H9 (cell line): ENCODE measurements around the gene ADAT3. TPM values are rescaled to one million over a fixed set of nuclear protein-coding genes. Genes with fewer than 3 reads are reported as not detected.

Experiments used
- DNase-seq: peaks from one replicate; pipeline ENCODE4 v3.0.0-alpha.2; 2017
- H2AFZ ChIP-seq: one replicate; pipeline ENCODE4 v1.6.1; 2013; ENCODE audit warnings: mild to moderate bottlenecking, low read length, control low read depth, moderate library complexity
- H2AK5ac ChIP-seq: 2 replicates; pipeline ENCODE4 v1.6.1; 2013; ENCODE audit warnings: low read length, control low read depth, mixed read lengths; ENCODE audit not compliant: insufficient read length
- H2BK120ac ChIP-seq: one replicate; pipeline ENCODE4 v1.6.1; 2013; ENCODE audit warnings: low read depth, mild to moderate bottlenecking, low read length, control low read depth, inconsistent platforms; ENCODE audit not compliant: poor library complexity, severe bottlenecking
- H2BK12ac ChIP-seq: 2 replicates; pipeline ENCODE4 v1.6.1; 2013; ENCODE audit warnings: low read length, control low read depth, mixed read lengths, low read depth; ENCODE audit not compliant: insufficient read length
- H2BK15ac ChIP-seq: 2 replicates; pipeline ENCODE4 v1.6.1; 2013; ENCODE audit warnings: low read depth, low read length, control low read depth
- H2BK20ac ChIP-seq: one replicate; pipeline ENCODE4 v1.6.1; 2013; ENCODE audit warnings: low read depth, mild to moderate bottlenecking, low read length, control low read depth, inconsistent platforms; ENCODE audit not compliant: poor library complexity, severe bottlenecking
- H2BK5ac ChIP-seq: 2 replicates; pipeline ENCODE4 v1.6.1; 2013; ENCODE audit warnings: low read length, control low read depth, mixed read lengths; ENCODE audit not compliant: insufficient read length
- H3K14ac ChIP-seq: 2 replicates; pipeline ENCODE4 v1.6.1; 2013; ENCODE audit warnings: low read length, control low read depth; ENCODE audit not compliant: insufficient read depth
- H3K18ac ChIP-seq: 2 replicates; pipeline ENCODE4 v1.6.1; 2013; ENCODE audit warnings: low read depth, mild to moderate bottlenecking, mixed read lengths, low read length, control low read depth; ENCODE audit not compliant: insufficient read length
- H3K23ac ChIP-seq: 2 replicates; pipeline ENCODE4 v1.6.1; 2013; ENCODE audit warnings: low read length, control low read depth, mixed read lengths, low read depth; ENCODE audit not compliant: insufficient read length
- H3K23me2 ChIP-seq: 2 replicates; pipeline ENCODE4 v1.6.1; 2013; ENCODE audit warnings: low read depth, mild to moderate bottlenecking, mixed read lengths, low read length, control low read depth; ENCODE audit not compliant: insufficient read length, poor library complexity, severe bottlenecking
- H3K27ac ChIP-seq: 2 replicates; pipeline ENCODE4 v1.5.1; 2013; ENCODE audit warnings: low read length, control low read depth, mixed read lengths, low read depth; ENCODE audit not compliant: insufficient read length
- H3K27me3 ChIP-seq: 2 replicates; pipeline ENCODE4 v1.6.1; 2013; ENCODE audit warnings: low read length, control low read depth, inconsistent platforms; ENCODE audit not compliant: insufficient read depth
- H3K4ac ChIP-seq: 2 replicates; pipeline ENCODE4 v1.6.1; 2013; ENCODE audit warnings: low read depth, mild to moderate bottlenecking, control low read depth, inconsistent platforms, low read length, moderate library complexity
- H3K4me1 ChIP-seq: 2 replicates; pipeline ENCODE4 v1.6.1; 2013; ENCODE audit warnings: low read length, control low read depth, inconsistent platforms; ENCODE audit not compliant: insufficient read depth
- H3K4me2 ChIP-seq: 2 replicates; pipeline ENCODE4 v1.6.1; 2013; ENCODE audit warnings: low read length, control low read depth, mixed read lengths; ENCODE audit not compliant: insufficient read length, insufficient read depth
- H3K56ac ChIP-seq: 2 replicates; pipeline ENCODE4 v1.6.1; 2013; ENCODE audit warnings: low read depth, mild to moderate bottlenecking, mixed read lengths, low read length, control low read depth; ENCODE audit not compliant: insufficient read length
- H3K79me1 ChIP-seq: 2 replicates; pipeline ENCODE4 v1.6.1; 2013; ENCODE audit warnings: low read depth, mild to moderate bottlenecking, moderate library complexity, low read length, control low read depth, inconsistent platforms; ENCODE audit not compliant: insufficient read depth, poor library complexity, severe bottlenecking
- H3K79me2 ChIP-seq: 2 replicates; pipeline ENCODE4 v1.6.1; 2013; ENCODE audit warnings: low read length, control low read depth, inconsistent platforms; ENCODE audit not compliant: insufficient read depth
- H3K9ac ChIP-seq: 2 replicates; pipeline ENCODE4 v1.6.1; 2013; ENCODE audit warnings: low read length, control low read depth, mixed read lengths; ENCODE audit not compliant: insufficient read length; ENCODE audit errors: extremely low read depth
- H3K9me3 ChIP-seq: one replicate; pipeline ENCODE4 v1.6.1; 2013; ENCODE audit warnings: low read depth, low read length, inconsistent platforms; ENCODE audit not compliant: control insufficient read depth
- H3T11ph ChIP-seq: one replicate; pipeline ENCODE4 v1.6.1; 2013; ENCODE audit warnings: mild to moderate bottlenecking, low read length, control low read depth, inconsistent platforms
- H4K20me1 ChIP-seq: one replicate; pipeline ENCODE4 v1.6.1; 2013; ENCODE audit not compliant: control insufficient read depth, insufficient read length, insufficient read depth
- H4K5ac ChIP-seq: 2 replicates; pipeline ENCODE4 v1.6.1; 2013; ENCODE audit warnings: low read depth, mild to moderate bottlenecking, mixed read lengths, low read length, control low read depth; ENCODE audit not compliant: insufficient read length
- H4K8ac ChIP-seq: replicated peaks from 2 replicates; pipeline ENCODE4 v1.6.1; 2013; ENCODE audit warnings: low read length, control low read depth, mixed read lengths, low read depth; ENCODE audit not compliant: insufficient read length
- H4K91ac ChIP-seq: 2 replicates; pipeline ENCODE4 v1.6.1; 2013; ENCODE audit warnings: low read depth, mild to moderate bottlenecking, moderate library complexity, mixed read lengths, low read length, control low read depth; ENCODE audit not compliant: insufficient read length
- H3K27ac Mint-ChIP-seq, 3 experiments: 2 replicates in 2 of 3; 3 replicates in 1 of 3; pipeline ENCODE4 v1.8.0; 2020 to 2021; ENCODE audit warnings: mixed read lengths in 3 of 3, mild to moderate bottlenecking in 1 of 3, moderate library complexity in 1 of 3
- H3K27me3 Mint-ChIP-seq: 2 replicates; pipeline ENCODE4 v1.8.0; 2021; ENCODE audit warnings: low read depth, mild to moderate bottlenecking, moderate library complexity, mixed read lengths
- H3K36me3 Mint-ChIP-seq, 3 experiments: 2 replicates in 2 of 3; 3 replicates in 1 of 3; pipeline ENCODE4 v1.8.0; 2020 to 2021; ENCODE audit warnings: low read depth in 3 of 3, mixed read lengths in 3 of 3; ENCODE audit not compliant: insufficient read depth in 1 of 3
- H3K4me1 Mint-ChIP-seq, 2 experiments: 2 replicates each; pipeline ENCODE4 v1.8.0; 2020; ENCODE audit warnings: mixed read lengths in 2 of 2
- H3K4me3 Mint-ChIP-seq, 2 experiments: 2 replicates in 1 of 2; 3 replicates in 1 of 2; pipeline ENCODE4 v1.8.0; 2020 to 2021; ENCODE audit warnings: mild to moderate bottlenecking in 2 of 2, mixed read lengths in 2 of 2, moderate library complexity in 1 of 2
- H3K9me3 Mint-ChIP-seq, 2 experiments: 2 replicates in 1 of 2; 3 replicates in 1 of 2; pipeline ENCODE4 v1.8.0; 2020; ENCODE audit warnings: mild to moderate bottlenecking in 2 of 2, mixed read lengths in 2 of 2, moderate library complexity in 1 of 2
- CTCF ChIP-seq: fragments of 200-600 bp; sonication (generic); conservative IDR thresholded peaks from 3 replicates; pipeline ENCODE4 v1.8.0; 2021; ENCODE audit warnings: antibody characterized with exemption, mild to moderate bottlenecking
- WGBS: extraction: QIAGEN DNeasy Blood & Tissue Kit; methylation state at CpG from one replicate; pipeline ENCODE4 v1.1.7; 2013; ENCODE audit warnings: missing lambda C conversion rate, low lambda C conversion rate, mixed read lengths; ENCODE audit not compliant: insufficient read length; ENCODE audit errors: extremely low coverage; 5-methylcytosine and 5-hydroxymethylcytosine counted together
- total RNA-seq: library from RNA; stranded (reverse); gene quantifications from 2 replicates; pipeline ENCODE4 v1.2.1, GENCODE V29; 2021

The ADAT3 gene
- total RNA-seq, 1 experiment from 2014 or later, result 12.2 TPM

GRCh38 chr19:1864480-1865171 is 40.6 kb upstream of the ADAT3 start:
- H3K4ac ChIP-seq, result no peak overlapping the region; the same call in 1 of the 2 replicates
- H2BK20ac ChIP-seq, result no peak overlapping the region
- H2BK5ac ChIP-seq, result no peak overlapping the region
- H3K27ac ChIP-seq, result no peak overlapping the region
- H2AFZ ChIP-seq, result no peak overlapping the region
- no peak overlapping the region for H2BK12ac ChIP-seq
- no peaks in the 10 kb centered on the region for H3K9me3 ChIP-seq
- peak overlapping the region; percentile 70 to 83 for H3K4me3 Mint-ChIP-seq
- H4K8ac ChIP-seq, result no peak overlapping the region
- peak overlapping the region; percentile 31 for H3K4me2 ChIP-seq
- TF ChIP-seq CTCF, result peak; percentile 87
- H3K18ac ChIP-seq, result peak overlapping the region; percentile 79
- peaks cover 3% of the 10 kb centered on the region for H3K79me1 ChIP-seq
- H2BK15ac ChIP-seq, result no peak overlapping the region
- H3K27ac Mint-ChIP-seq, result peak overlapping the region in 2 of 3 experiments; percentile 85 to 87; a peak in 4 of 7 replicates
- H3K56ac ChIP-seq, result no peak overlapping the region
- H3K23me2 ChIP-seq, result peaks cover 14% of the 10 kb centered on the region
- no peak overlapping the region for H2AK5ac ChIP-seq
- no peak overlapping the region for H4K5ac ChIP-seq
- peak overlapping the region; percentile 92 for H3K14ac ChIP-seq
- H3K4me1 ChIP-seq, result no peaks in the 10 kb centered on the region; the same call in 1 of the 2 replicates
- H3K9me3 Mint-ChIP-seq, result no peaks in the 10 kb centered on the region; a peak in 1 of 5 replicates
- H3K27me3 Mint-ChIP-seq, result peaks cover 6% of the 10 kb centered on the region
- H3K36me3 Mint-ChIP-seq, result no peaks in the 10 kb centered on the region
- H3K79me2 ChIP-seq, result peaks cover 20% of the 10 kb centered on the region; the same call in 1 of the 2 replicates
- WGBS, result no CpG with 5 or more reads among the region's 52 CpGs
- no peak overlapping the region for H4K91ac ChIP-seq
- H4K20me1 ChIP-seq, result peaks cover 3% of the 10 kb centered on the region
- H3T11ph ChIP-seq, result no peak overlapping the region
- peaks cover 12 to 25% of the 10 kb centered on the region in 2 experiments for H3K4me1 Mint-ChIP-seq
- peak overlapping the region; percentile 51 for H2BK120ac ChIP-seq
- H3K27me3 ChIP-seq, result no peaks in the 10 kb centered on the region; the same call in 1 of the 2 replicates
- H3K9ac ChIP-seq, result peak overlapping the region; percentile 81
- no peak overlapping the region for H3K23ac ChIP-seq
- peak; percentile 89 for DNase-seq
